ENCODE data around the gene SLC16A7.

GRCh38 chr12:59559696-59560095, 36.1 kb upstream of the SLC16A7 start:
- TF ChIP-seq EZH2 (IDR thresholded peaks at IDR 0.05) (no peak), POLR2AphosphoS5 (IDR thresholded peaks at IDR 0.05; ENCODE audit: borderline replicate concordance, low read depth, low read length) (no peak), FOXP2 (optimal IDR thresholded peaks at IDR 0.05; ENCODE audit: control extremely low read depth, extremely low read length, insufficient read depth) (no peak)
